Gastroesophageal sphincter (tissue), 3 donors: ENCODE measurements around the gene RABAC1.

Experiments
- CTCF ChIP-seq, 4 experiments: fragments of 200-600 bp in 2 of 4; fragments of 450-650 bp in 2 of 4; sonication (generic) in 1 of 4; IDR thresholded peaks; one replicate each; pipeline ENCODE4 v1.5.1; 2017 to 2019; ENCODE audit warnings: antibody characterized with exemption in 4 of 4, mild to moderate bottlenecking in 2 of 4, moderate library complexity in 2 of 4
- EP300 ChIP-seq: sonication (generic); formaldehyde crosslinking; IDR thresholded peaks from one replicate; pipeline ENCODE4 v1.6.1; 2017; ENCODE audit warnings: antibody characterized with exemption, mild to moderate bottlenecking
- POLR2A ChIP-seq, 2 donors: fragments of 450-650 bp; IDR thresholded peaks; one replicate each; pipeline ENCODE4 v1.6.1; 2017; ENCODE audit warnings: antibody characterized with exemption in 2 of 2, mild to moderate bottlenecking in 2 of 2, moderate library complexity in 1 of 2
- POLR2AphosphoS5 ChIP-seq: sonication (generic); formaldehyde crosslinking; IDR thresholded peaks from one replicate; pipeline ENCODE4 v1.6.1; 2017; ENCODE audit warnings: antibody characterized with exemption

GRCh38 chr19:41913538-41914423, 45.3 kb downstream of the RABAC1 start:
- no peak for TF ChIP-seq POLR2A (IDR thresholded peaks at IDR 0.05)
- no peak for TF ChIP-seq CTCF (IDR thresholded peaks at IDR 0.05)
- TF ChIP-seq EP300 = no peak
- TF ChIP-seq POLR2AphosphoS5 = no peak
